Adipocyte (in vitro differentiated cells): Measurements from ENCODE around the gene RPP25.

ENCODE experiments used
- DNase-seq: peaks from one replicate; pipeline ENCODE4 v3.0.0-alpha.2; 2015; ENCODE audit warnings: low read depth
- H3K27me3 ChIP-seq: replicated peaks from 2 replicates; pipeline ENCODE4 v1.7.0; 2013; ENCODE audit warnings: mild to moderate bottlenecking, low read length, moderate library complexity; ENCODE audit not compliant: control insufficient read depth, insufficient read depth
- H3K36me3 ChIP-seq: 2 replicates; pipeline ENCODE4 v1.7.0; 2013; ENCODE audit warnings: low read length, mild to moderate bottlenecking, moderate library complexity; ENCODE audit not compliant: control insufficient read depth, insufficient read depth, severe bottlenecking
- H3K4me1 ChIP-seq: 2 replicates; pipeline ENCODE4 v1.7.0; 2013; ENCODE audit warnings: mild to moderate bottlenecking, low read length, moderate library complexity; ENCODE audit not compliant: control insufficient read depth, insufficient read depth
- H3K4me3 ChIP-seq: 2 replicates; pipeline ENCODE4 v1.7.0; 2013; ENCODE audit warnings: mild to moderate bottlenecking, low read length, moderate library complexity
- H3K9ac ChIP-seq: 2 replicates; pipeline ENCODE4 v1.7.0; 2013; ENCODE audit warnings: mild to moderate bottlenecking, low read length, moderate library complexity
- H3K9me3 ChIP-seq: 2 replicates; pipeline ENCODE4 v1.7.0; 2013; ENCODE audit warnings: mild to moderate bottlenecking, low read length, moderate library complexity; ENCODE audit not compliant: control insufficient read depth

Gene RPP25

GRCh38 chr15:74962671-74963070 is 6.1 kb upstream of the RPP25 start:
- DNase-seq = no peak
- H3K9ac ChIP-seq = no peak overlapping the region
- peaks cover 9% of the 10 kb centered on the region for H3K4me1 ChIP-seq
- H3K9me3 ChIP-seq = no peaks in the 10 kb centered on the region
- H3K36me3 ChIP-seq = no peaks in the 10 kb centered on the region
- no peak overlapping the region for H3K4me3 ChIP-seq
- H3K27me3 ChIP-seq = peaks cover 14% of the 10 kb centered on the region

GRCh38 chr15:74962219-74962618 is 5.6 kb upstream of the RPP25 start:
- H3K27me3 ChIP-seq = peaks cover 18% of the 10 kb centered on the region
- no peaks in the 10 kb centered on the region for H3K9me3 ChIP-seq
- peaks cover 13% of the 10 kb centered on the region for H3K4me1 ChIP-seq
- H3K36me3 ChIP-seq = no peaks in the 10 kb centered on the region
- H3K4me3 ChIP-seq = no peak overlapping the region
- no peak overlapping the region for H3K9ac ChIP-seq
- DNase-seq = no peak

GRCh38 chr15:74961616-74962015 is 5.0 kb upstream of the RPP25 start:
- no peak overlapping the region for H3K4me3 ChIP-seq
- no peaks in the 10 kb centered on the region for H3K9me3 ChIP-seq
- no peaks in the 10 kb centered on the region for H3K36me3 ChIP-seq
- peaks cover 14% of the 10 kb centered on the region for H3K4me1 ChIP-seq
- H3K9ac ChIP-seq = no peak overlapping the region
- peaks cover 18% of the 10 kb centered on the region for H3K27me3 ChIP-seq
- DNase-seq = no peak

GRCh38 chr15:74960995-74961588 is 4.5 kb upstream of the RPP25 start:
- Histone ChIP-seq H3K9me3 (no peaks in the 10 kb centered on the region), H3K4me3 (no peak overlapping the region), H3K4me1 (peaks cover 17% of the 10 kb centered on the region), H3K9ac (no peak overlapping the region), H3K27me3 (peaks cover 18% of the 10 kb centered on the region), H3K36me3 (no peaks in the 10 kb centered on the region)
- no peak for DNase-seq

GRCh38 chr15:74960286-74960685 is 3.7 kb upstream of the RPP25 start:
- no peaks in the 10 kb centered on the region for H3K9me3 ChIP-seq
- no peak overlapping the region for H3K9ac ChIP-seq
- no peak for DNase-seq
- no peak overlapping the region for H3K4me3 ChIP-seq
- H3K4me1 ChIP-seq = peaks cover 25% of the 10 kb centered on the region
- H3K36me3 ChIP-seq = no peaks in the 10 kb centered on the region
- peaks cover 18% of the 10 kb centered on the region for H3K27me3 ChIP-seq

GRCh38 chr15:74959586-74959939 is 3.0 kb upstream of the RPP25 start:
- Histone ChIP-seq H3K4me3 (no peak overlapping the region), H3K9me3 (no peaks in the 10 kb centered on the region), H3K27me3 (peaks cover 18% of the 10 kb centered on the region)

GRCh38 chr15:74958908-74959585 is 2.5 kb upstream of the RPP25 start:
- Histone ChIP-seq H3K27me3 (peaks cover 18% of the 10 kb centered on the region), H3K36me3 (no peaks in the 10 kb centered on the region), H3K4me3 (peak overlapping the region; percentile 76), H3K4me1 (peaks cover 35% of the 10 kb centered on the region), H3K9ac (peak overlapping the region; percentile 78), H3K9me3 (no peaks in the 10 kb centered on the region)
- DNase-seq = no peak

More at GRCh38 chr15:74959586-74959939, 3.0 kb upstream of the RPP25 start:
- H3K9ac ChIP-seq = no peak overlapping the region
- no peaks in the 10 kb centered on the region for H3K36me3 ChIP-seq
- H3K4me1 ChIP-seq = peaks cover 31% of the 10 kb centered on the region
- DNase-seq = no peak

GRCh38 chr15:74958320-74958907 is 1.8 kb upstream of the RPP25 start:
- Histone ChIP-seq H3K9ac (peak overlapping the region; percentile 78), H3K27me3 (peaks cover 18% of the 10 kb centered on the region), H3K4me1 (peaks cover 36% of the 10 kb centered on the region), H3K4me3 (peak overlapping the region; percentile 76), H3K9me3 (no peaks in the 10 kb centered on the region), H3K36me3 (no peaks in the 10 kb centered on the region)
- peak; percentile 46 for DNase-seq

- Histone ChIP-seq H3K36me3 (no peaks in the 10 kb centered on the region), H3K9me3 (no peaks in the 10 kb centered on the region), H3K4me3 (peak overlapping the region; percentile 76), H3K9ac (peak overlapping the region; percentile 78), H3K27me3 (peaks cover 18% of the 10 kb centered on the region), H3K4me1 (peaks cover 36% of the 10 kb centered on the region)
- DNase-seq = no peak
Measured at GRCh38 chr15:74957476-74958035, 984 bp upstream of the RPP25 start.

- H3K36me3 ChIP-seq = no peaks in the 10 kb centered on the region
- H3K4me3 ChIP-seq = peak overlapping the region; percentile 76
- no peaks in the 10 kb centered on the region for H3K9me3 ChIP-seq
- peak overlapping the region; percentile 78 for H3K9ac ChIP-seq
- peaks cover 18% of the 10 kb centered on the region for H3K27me3 ChIP-seq
- peaks cover 36% of the 10 kb centered on the region for H3K4me1 ChIP-seq
- DNase-seq = peak; percentile 52
Measured at GRCh38 chr15:74955796-74956647, 550 bp downstream of the RPP25 start.

- peak overlapping the region; percentile 24 for H3K9ac ChIP-seq
- H3K27me3 ChIP-seq = peaks cover 17% of the 10 kb centered on the region
- peak overlapping the region; percentile 76 for H3K4me3 ChIP-seq
- H3K36me3 ChIP-seq = no peaks in the 10 kb centered on the region
- no peak for DNase-seq
- no peaks in the 10 kb centered on the region for H3K9me3 ChIP-seq
- H3K4me1 ChIP-seq = peaks cover 36% of the 10 kb centered on the region
Measured at GRCh38 chr15:74955017-74955416, 1.6 kb downstream of the RPP25 start.
